Transverse colon (tissue), 4 donors: ENCODE results near the gene EGR1. TPM values are rescaled to one million over a fixed set of nuclear protein-coding genes. Genes with fewer than 3 reads are reported as not detected.

Source experiments
- DNase-seq: peaks from one replicate; pipeline ENCODE4 v3.0.0-alpha.2; 2019
- H3K27ac ChIP-seq, 4 donors: fragments of 200-600 bp; sonication (generic); 2 replicates each; pipeline ENCODE4 v1.5.1; 2016 to 2018; ENCODE audit warnings: inconsistent platforms in 4 of 4
- H3K27me3 ChIP-seq: fragments of 200-600 bp; sonication (generic); 2 replicates; pipeline ENCODE4 v1.5.1; 2017; ENCODE audit warnings: inconsistent platforms
- H3K36me3 ChIP-seq, 4 donors: fragments of 200-600 bp; sonication (generic); 2 replicates each; pipeline ENCODE4 v1.5.1; 2017 to 2019; ENCODE audit warnings: inconsistent platforms in 4 of 4
- H3K4me1 ChIP-seq, 4 donors: fragments of 200-600 bp; sonication (generic); 2 replicates each; pipeline ENCODE4 v1.5.1; 2017 to 2020; ENCODE audit warnings: inconsistent platforms in 4 of 4
- H3K4me3 ChIP-seq, 4 donors: fragments of 200-600 bp; sonication (generic); 1 replicate in 1 of 4; 2 replicates in 3 of 4; pipeline versions ENCODE4 v1.5.1 to v1.6.1; 2017 to 2019; ENCODE audit warnings: inconsistent platforms in 4 of 4
- H3K9me3 ChIP-seq, 2 donors: fragments of 200-600 bp; sonication (generic); 2 replicates each; pipeline ENCODE4 v1.5.1; 2017 to 2019; ENCODE audit warnings: inconsistent platforms in 2 of 2
- CTCF ChIP-seq, 5 experiments: fragments of 200-600 bp in 3 of 5; fragments of 450-650 bp in 2 of 5; sonication (generic) in 3 of 5; IDR thresholded peaks; 1 replicate in 2 of 5; 2 replicates in 3 of 5; pipeline ENCODE4 v1.5.1; 2016 to 2017; ENCODE audit warnings: antibody characterized with exemption in 5 of 5, inconsistent platforms in 3 of 5, mild to moderate bottlenecking in 2 of 5, moderate library complexity in 1 of 5
- EP300 ChIP-seq: sonication (generic); formaldehyde crosslinking; IDR thresholded peaks from one replicate; pipeline ENCODE4 v1.6.1; 2017; ENCODE audit warnings: antibody characterized with exemption, low read depth
- POLR2A ChIP-seq: fragments of 450-650 bp; IDR thresholded peaks from one replicate; pipeline ENCODE4 v1.6.1; 2016; ENCODE audit warnings: antibody characterized with exemption, mild to moderate bottlenecking, moderate library complexity
- POLR2AphosphoS5 ChIP-seq, 3 donors: sonication (generic); formaldehyde crosslinking; IDR thresholded peaks; one replicate each; pipeline ENCODE4 v1.6.1; 2016; ENCODE audit warnings: antibody characterized with exemption in 3 of 3
- WGBS, 2 donors: methylation state at CpG; one replicate each; pipeline ENCODE4 v1.1.5; 2018; ENCODE audit warnings: low coverage in 1 of 2; 5-methylcytosine and 5-hydroxymethylcytosine counted together
- in situ Hi-C, 4 donors: fragments of 200-750 bp; cut with MboI; loops; one replicate each; pipeline versions ENCODE4 v1.15.0 to v1.15.1; 2017; ENCODE audit warnings: low sequenced_read_pairs in 3 of 4, low pct_ligation_motif_present in 1 of 4, low pct_unique_long_range_greater_than_20kb in 1 of 4
- intact Hi-C: fragments of 100-400 bp; cut with DNase I; formaldehyde crosslinking; loops from one replicate; pipeline ENCODE4 v1.15.1; 2023; ENCODE audit warnings: low total_unique reads
- total RNA-seq, 4 donors: library from RNA; depleted of rRNA; stranded (reverse); fragments of >200 nt; gene quantifications; one replicate each; pipeline ENCODE4 v1.1.0, GENCODE V29; 2016

The EGR1 gene
- total RNA-seq, 4 donors from 2014 or later = 56.0 to 69.9 (median 65.0) TPM

- no peak overlapping the region for H3K4me3 ChIP-seq
- H3K36me3 ChIP-seq = no peaks in the 10 kb centered on the region
- intact Hi-C loops = loop anchor here (2.0 kb wide), 1 partner anchor 57 kb away; no protein-coding TSS in a partner anchor
- no peak overlapping the region for H3K27ac ChIP-seq
- H3K27me3 ChIP-seq = no peaks in the 10 kb centered on the region
- H3K9me3 ChIP-seq = no peaks in the 10 kb centered on the region
- peaks cover 0 to 10% (median 8%) of the 10 kb centered on the region in 4 donors for H3K4me1 ChIP-seq
- WGBS, 2 donors = 87 to 100% methylated on average over 1 to 6 of the region's 6 CpGs
- in situ Hi-C loops = loop anchor here in 2 of 4 donors (5.0 kb wide), 1 partner anchor 54 kb away; no protein-coding TSS in a partner anchor
- DNase-seq = no peak
- no peak for TF ChIP-seq EP300
- no peak for TF ChIP-seq POLR2AphosphoS5 (IDR thresholded peaks at IDR 0.05)
- TF ChIP-seq POLR2A = no peak
- TF ChIP-seq CTCF (IDR thresholded peaks at IDR 0.05) = no peak
Measured at GRCh38 chr5:138448070-138448469, 17.2 kb upstream of the EGR1 start.

GRCh38 chr5:138448481-138449398 is 16.5 kb upstream of the EGR1 start:
- 33 to 73% methylated on average over 2 to 9 of the region's 9 CpGs for WGBS, 2 donors
- peaks cover 0 to 10% (median 8%) of the 10 kb centered on the region in 4 donors for H3K4me1 ChIP-seq
- in situ Hi-C loops (loop anchor here in 2 of 4 donors (5.0 kb wide), 1 partner anchor 54 kb away; no protein-coding TSS in a partner anchor), intact Hi-C loops (loop anchor here (2.0 kb wide), 1 partner anchor 56 kb away; no protein-coding TSS in a partner anchor)
- no peak overlapping the region for H3K27ac ChIP-seq
- no peak for DNase-seq
- no peaks in the 10 kb centered on the region for H3K27me3 ChIP-seq
- TF ChIP-seq CTCF (IDR thresholded peaks at IDR 0.05) = no peak
- TF ChIP-seq EP300 = no peak
- TF ChIP-seq POLR2AphosphoS5 (IDR thresholded peaks at IDR 0.05) = no peak
- TF ChIP-seq POLR2A = no peak
- no peaks in the 10 kb centered on the region for H3K36me3 ChIP-seq
- no peak overlapping the region for H3K4me3 ChIP-seq
- H3K9me3 ChIP-seq = no peaks in the 10 kb centered on the region

- TF ChIP-seq EP300 = no peak
- peak; percentile 90 to 96 (median 95) for TF ChIP-seq CTCF (IDR thresholded peaks at IDR 0.05)
- peak in 1 of 3 donors; percentile 17 for TF ChIP-seq POLR2AphosphoS5 (IDR thresholded peaks at IDR 0.05)
- intact Hi-C loops (loop anchor here (2.0 kb wide), 1 partner anchor 55 kb away; no protein-coding TSS in a partner anchor), in situ Hi-C loops (loop anchor here in 2 of 4 donors (5.0 kb wide), 1 partner anchor 53 kb away; no protein-coding TSS in a partner anchor)
- H3K27ac ChIP-seq = no peak overlapping the region
- no peak overlapping the region for H3K4me3 ChIP-seq
- H3K27me3 ChIP-seq = no peaks in the 10 kb centered on the region
- 24% methylated on average over 15 of the region's 22 CpGs; no CpG with 5 or more reads in 1 of the 2 donors for WGBS, 2 donors
- DNase-seq = peak; percentile 90
- H3K9me3 ChIP-seq = no peaks in the 10 kb centered on the region
- H3K4me1 ChIP-seq = peaks cover 0 to 10% (median 8%) of the 10 kb centered on the region in 4 donors
- no peaks in the 10 kb centered on the region for H3K36me3 ChIP-seq
Measured at GRCh38 chr5:138449501-138450239, 15.6 kb upstream of the EGR1 start.

- DNase-seq = no peak
- no peak overlapping the region for H3K4me3 ChIP-seq
- H3K36me3 ChIP-seq = no peaks in the 10 kb centered on the region
- in situ Hi-C loops = no loop called here
- 87 to 88% methylated on average over 1 to 5 of the region's 5 CpGs for WGBS, 2 donors
- peaks cover 0 to 10% (median 8%) of the 10 kb centered on the region in 4 donors for H3K4me1 ChIP-seq
- H3K27ac ChIP-seq = no peak overlapping the region
- no peaks in the 10 kb centered on the region for H3K9me3 ChIP-seq
- no peaks in the 10 kb centered on the region for H3K27me3 ChIP-seq
- TF ChIP-seq POLR2AphosphoS5 (IDR thresholded peaks at IDR 0.05) (no peak), EP300 (no peak), POLR2A (no peak), CTCF (IDR thresholded peaks at IDR 0.05) (no peak)
- intact Hi-C loops = no loop called here
Measured at GRCh38 chr5:138450971-138451370, 14.3 kb upstream of the EGR1 start.
